Hindlimb muscle (tissue), 1 donor: ENCODE data around the gene CRACDL. TPM values are rescaled to one million over a fixed set of nuclear protein-coding genes. Genes with fewer than 3 reads are reported as not detected.
"Not testable (repeated sequence)": the region's sequence is repeated elsewhere in the genome, so short reads cannot be mapped to it uniquely, and the experiment has no call there.

Source experiments
- DNase-seq: peaks from one replicate; pipeline ENCODE4 v3.0.0-alpha.2; 2013
- polyA plus RNA-seq: library from polyadenylated mRNA; unstranded; fragments of 120-200 nt; gene quantifications from one replicate; pipeline ENCODE4 v1.2.1, GENCODE V29; 2013; ENCODE audit not compliant: insufficient read length

The CRACDL gene
- polyA plus RNA-seq, 1 donor = 2.0 TPM

DNA sequence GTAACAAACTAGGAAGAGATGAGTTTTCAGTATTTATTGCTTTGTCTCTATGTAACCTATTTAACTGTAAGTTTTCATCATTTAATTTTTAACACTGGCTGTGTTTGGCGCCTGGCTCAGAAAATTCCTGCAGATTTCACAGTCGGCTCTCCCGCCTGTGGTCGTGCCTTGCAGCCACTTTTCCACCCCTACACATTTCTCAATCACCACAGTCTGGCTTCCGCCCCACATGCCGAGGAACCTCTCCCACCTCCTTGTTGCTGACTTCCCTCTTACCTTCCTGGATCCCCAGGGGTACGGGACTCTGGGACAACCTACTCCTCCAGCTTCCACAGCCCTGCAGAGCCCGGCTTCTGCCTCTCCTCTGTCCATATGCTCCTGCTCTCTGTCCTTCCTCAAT lies 163.5 kb downstream of the CRACDL start:
- no peak for DNase-seq

DNA sequence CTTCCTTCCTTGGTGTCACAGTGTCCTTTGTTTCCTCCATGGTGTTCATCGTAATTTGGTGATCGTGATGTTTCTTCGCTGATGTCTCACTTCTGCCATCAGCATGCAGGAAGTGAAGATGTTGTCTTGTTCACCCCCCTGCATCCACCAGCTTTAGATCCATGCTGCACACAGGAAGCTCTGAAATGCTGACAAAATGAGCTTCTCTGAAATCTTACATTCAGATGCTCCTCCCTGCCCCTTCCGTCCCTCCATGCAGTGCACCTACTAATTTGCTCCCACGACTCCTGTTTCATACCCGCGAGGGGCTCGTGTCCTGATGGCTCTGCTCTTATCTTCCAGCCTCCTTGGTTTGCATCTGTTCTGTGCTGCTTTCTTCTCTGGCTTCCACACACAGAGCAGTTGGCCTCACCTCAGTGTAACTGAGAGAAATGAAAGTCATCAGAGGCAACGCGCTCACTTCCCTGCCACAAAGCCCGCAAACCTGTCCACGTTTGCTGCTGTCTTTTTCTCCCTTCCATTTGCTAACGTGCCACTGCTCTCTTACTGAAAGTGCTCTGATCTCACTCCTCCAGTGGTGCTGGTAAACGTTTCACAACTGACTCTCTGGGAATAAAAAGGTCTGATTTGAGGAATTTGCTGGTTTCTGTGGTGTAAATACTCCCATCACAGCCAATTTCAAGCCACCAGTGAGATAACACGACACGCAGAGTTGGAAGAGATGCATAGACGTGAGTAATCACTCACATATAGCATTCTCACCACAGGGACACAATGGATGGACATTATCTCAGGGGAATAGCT lies 164.1 kb downstream of the CRACDL start:
- DNase-seq = no peak

DNA sequence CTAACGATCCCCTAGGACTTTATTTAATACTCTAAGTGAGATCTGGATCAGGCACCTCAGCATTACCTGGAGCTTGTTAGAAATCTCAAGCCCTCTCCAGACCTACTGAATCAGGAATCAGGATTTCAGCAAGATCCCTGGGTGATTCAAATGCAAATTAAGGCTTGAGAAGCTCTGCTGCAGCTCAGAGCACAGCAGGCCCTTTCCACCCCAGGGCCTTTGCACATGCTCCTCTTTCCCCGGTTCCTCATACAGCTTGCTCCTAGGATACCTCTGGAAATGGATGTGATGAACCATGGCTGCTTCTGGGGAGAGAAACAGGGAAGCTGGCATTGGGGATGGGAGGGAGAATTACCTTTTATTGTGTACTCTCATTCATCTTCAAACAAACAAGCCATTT lies 164.8 kb downstream of the CRACDL start:
- no peak for DNase-seq

DNA sequence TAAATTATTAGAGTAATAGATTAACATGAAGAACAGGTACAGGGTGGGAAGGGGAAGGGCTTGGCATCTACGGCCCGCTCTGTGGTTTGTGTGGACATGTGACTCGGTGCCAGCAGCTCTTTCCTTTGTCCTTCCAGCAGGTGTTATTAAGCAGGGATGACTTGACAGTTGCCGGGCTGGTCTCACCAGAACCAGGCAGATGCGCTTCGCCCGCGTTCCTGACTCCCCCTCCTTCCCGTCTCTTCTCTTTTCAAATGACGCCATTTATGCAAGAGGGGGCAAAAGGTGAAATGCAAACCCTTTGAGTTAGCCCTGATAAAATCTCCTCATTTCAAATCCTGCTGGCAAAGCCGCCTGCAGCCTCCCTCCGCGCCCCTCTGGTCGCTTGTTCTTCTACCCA lies 166.2 kb downstream of the CRACDL start:
- no peak for DNase-seq

DNA sequence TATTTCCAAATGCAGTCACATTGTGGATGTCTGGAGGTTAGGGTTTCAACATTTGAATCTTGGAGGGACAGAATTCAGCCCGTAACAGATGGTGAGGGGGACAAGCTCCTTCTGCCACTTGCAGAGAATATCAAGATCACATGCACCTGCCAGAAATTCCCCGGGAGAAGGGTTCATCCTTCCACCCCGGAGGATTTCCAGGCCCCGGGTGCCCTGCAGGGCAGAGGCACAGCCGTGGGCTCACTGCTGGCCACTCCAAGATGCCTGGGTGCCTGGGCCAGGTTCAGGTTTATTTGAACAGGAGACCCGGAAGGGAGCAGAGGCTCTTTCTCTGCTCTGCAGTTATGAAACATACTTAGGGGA lies 166.9 kb downstream of the CRACDL start:
- DNase-seq = no peak

DNA sequence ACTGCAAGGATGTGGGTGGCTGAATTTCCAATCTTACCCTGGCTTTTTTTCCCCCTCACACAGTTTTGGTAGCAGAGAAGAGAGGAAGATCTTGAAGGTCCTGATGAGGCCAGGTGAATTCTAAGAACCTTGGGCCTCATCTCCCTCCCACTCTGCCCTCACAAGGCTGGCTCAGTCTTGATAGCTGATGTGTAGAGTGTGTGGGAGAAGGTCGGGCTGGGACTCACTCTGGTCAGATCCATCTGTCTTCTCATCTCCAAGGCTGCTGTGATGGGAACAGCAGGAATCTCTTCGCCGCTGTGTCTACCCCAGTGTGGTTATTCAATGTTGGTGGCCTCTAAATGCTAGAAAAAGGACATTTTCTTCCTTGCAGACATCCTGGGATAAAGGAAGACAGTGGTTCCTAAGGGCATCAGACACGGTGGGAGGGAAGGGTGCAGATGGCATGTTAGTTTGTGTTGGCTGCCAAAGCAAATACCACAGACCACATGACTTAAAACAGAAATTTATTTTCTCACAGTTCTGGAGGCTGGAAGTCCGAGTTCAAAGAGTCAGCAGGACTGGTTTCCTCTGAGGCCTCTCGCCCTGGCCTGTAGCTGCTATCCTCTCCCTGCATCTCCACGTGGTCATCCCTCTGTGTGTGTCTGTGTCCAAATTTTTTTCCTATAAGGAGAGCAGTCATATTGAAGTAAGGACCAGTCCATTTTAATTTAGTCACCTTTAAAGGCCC lies 167.5 kb downstream of the CRACDL start:
- no peak for DNase-seq

DNA sequence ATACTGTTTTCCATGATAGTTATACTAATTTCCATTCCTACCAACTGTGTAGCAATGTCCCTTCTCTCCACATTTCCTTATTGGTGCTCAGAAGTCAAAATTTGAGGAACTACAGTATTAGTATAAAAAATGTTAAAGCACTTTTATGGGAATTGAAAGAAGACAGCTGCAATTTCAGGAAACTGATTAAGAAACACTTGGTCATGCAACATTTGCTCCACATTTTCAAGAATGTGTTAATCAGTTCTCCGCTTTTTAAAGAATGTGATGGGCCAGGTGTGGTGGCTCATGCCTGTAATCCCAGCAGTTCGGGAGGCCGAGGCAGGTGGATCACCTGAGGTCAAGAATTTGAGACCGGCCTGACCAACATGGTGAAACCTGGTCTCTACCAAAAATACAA lies 171.5 kb downstream of the CRACDL start:
- DNase-seq = no peak

DNA sequence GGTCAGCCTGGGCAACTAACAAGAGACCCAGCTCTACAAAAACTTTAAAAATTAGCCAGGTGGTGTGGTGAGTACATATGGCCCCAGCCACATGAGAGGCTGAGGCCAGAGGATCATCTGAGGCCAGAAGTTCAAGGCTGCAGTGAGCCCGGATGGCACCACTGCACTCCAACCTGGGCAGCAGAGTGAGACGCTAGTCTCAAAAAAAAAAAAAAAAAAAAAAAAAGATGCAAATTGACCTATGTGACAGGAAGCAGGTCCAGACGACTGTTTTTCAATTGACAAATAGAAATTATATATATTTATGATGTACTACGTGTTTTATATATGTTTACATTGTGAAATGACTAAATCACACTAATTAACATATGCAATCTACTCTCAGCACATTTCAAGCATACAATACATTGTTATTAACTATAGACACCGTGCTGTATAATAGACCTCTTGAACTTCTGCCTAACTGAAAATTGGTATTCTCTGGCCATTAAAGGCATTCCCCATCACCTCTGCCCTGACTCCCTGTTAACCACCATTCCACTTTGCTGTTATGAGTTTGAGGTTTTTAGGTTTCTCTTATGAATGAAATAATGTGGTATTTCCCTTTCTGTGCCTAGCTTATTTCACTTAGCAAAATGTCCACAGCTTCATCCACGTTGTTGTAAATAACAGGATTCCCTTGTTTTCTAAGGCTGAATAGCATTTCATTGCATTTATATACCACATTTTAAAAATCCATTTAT lies 172.6 kb downstream of the CRACDL start:
- no peak for DNase-seq

DNA sequence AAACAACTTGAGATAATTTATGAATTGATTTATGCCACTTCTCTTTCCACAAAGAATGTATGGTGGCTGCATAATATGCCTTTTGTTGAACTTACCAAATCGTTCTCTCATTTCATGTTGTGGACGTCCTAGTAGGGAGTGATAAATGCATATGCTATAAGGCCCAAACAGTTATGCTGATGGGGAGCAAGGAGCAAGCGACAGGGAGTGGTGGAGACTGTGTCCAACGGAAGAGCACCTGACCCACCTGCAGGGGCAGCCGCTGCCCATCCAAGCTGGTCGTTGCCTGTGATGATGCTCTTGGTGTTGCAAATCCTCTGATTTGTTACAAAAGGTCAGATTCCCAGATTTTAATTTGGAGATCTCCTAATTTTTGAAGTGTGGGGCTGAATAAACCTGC lies 174.1 kb downstream of the CRACDL start:
- DNase-seq = no peak

DNA sequence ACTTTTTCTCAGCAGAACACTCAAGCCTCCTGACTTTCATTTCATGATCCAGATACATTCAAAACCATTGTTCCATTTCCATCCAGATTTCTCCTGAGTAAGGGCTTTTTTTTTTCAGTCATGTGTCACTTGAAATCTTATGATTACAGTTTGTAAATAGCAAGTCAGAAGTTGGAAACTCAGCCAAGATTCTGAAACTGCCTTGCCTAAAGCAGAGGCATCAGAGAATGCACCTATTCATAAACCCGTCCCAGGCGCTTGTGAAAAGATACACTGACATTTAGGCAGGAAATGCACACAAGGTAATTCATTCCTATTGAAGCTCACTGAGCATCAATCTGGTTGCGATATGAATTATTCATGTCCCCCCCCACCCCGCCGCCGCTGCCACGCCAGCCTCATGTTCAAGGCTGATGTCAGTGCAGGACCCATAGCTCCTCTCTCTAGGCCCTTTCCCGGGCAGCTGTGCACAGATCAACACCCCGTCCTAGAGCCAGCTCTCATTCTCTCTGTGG lies 174.7 kb downstream of the CRACDL start:
- no peak for DNase-seq

DNA sequence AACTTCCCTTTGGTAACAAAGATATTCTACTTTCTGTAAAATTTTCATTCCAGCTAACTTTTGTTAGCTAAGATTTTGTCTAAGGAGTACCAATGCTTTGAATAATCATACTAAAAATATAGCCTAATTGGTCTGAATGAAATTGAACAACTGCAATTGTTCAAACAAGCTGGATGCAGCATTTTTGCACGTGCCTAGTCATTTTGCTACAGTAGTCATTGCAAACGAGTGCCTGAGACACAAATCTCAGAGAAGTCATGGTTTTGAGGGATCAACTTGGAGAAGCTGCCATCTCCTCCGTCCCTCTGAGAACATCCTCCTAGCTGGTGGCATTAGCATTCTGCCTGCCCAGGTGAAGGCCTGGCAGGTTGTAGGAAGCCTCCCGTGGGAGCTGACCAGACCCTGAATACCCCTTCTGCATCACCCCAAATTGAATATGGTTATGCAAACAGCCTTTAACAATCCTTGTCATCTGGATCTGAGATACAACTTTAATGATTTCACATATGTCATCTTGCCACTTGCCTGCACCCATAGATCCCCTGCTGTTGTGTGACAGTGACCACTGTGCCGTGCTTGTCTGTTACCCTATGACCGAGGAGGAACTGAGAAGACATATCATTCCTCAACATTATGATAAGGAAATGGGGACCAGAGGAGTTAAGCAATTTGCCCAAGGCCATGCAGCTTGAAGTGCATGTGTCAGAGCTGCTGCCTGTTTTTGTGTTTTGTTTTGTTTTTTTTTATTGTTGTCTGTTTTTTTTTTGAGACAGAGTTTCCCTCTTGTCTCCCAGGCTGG lies 176.0 kb downstream of the CRACDL start:
- no peak for DNase-seq

DNA sequence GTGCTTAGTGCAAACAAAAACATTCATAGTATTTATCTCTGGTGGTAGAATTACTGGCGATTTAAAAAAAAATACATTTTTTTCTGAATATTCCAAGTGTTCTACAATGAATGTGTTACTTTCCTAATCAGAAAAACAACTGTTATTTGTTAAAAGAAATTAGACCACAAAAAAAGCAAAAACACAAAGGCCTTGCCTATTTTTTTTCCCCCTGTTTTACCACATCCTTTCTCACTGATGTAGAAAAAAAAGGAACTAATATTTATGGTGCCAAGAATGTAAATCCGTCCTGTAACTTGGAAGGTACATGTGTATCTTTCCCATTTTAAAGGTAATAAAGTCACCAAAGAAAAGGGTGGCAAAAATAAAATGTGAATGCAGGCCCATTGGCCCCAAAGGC lies 176.7 kb downstream of the CRACDL start:
- DNase-seq = no peak

DNA sequence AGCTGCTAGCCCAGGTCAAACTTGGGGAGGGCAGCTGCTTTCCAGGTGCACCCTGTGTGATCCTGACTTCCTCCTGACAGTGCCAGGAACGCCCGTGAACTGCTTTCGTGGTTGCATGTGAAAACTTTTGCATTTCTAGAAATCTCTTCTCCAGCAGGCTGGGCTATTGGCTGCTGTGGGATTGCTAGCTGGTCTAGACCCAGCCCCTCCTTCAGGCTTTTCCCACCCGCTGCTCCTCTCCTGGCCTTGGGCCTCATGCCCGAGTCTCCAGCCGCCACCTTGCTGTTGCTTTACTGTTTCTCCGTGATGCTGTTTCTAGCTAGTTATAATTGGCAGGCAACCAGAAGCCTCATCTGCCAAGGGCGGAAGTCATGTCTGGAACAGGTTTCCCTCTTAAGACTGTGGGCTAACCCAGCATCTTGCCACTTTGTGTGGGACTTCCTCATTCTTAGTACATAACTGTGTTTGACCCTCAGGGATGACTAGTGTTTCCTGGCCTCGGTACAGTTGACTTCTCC lies 178.1 kb downstream of the CRACDL start:
- DNase-seq = peak; percentile 82

DNA sequence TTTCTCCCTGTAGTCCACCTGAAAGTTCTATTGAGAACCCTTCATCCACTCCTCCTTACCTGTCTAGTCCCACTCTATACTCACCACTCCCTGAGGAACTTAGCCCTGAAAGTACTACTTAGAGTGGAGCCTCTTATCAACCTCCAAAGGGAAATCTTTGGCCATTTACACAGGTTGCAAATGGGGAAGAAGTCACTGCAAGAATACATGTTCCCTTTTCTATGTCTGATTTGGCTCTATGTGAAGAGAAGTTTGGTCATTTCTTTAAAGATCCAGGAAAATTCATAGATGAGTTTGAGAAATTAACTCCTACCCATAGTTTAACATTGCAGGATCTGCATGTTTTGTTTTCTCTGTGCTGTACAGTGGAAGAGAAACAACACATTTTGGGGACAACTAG lies 182.2 kb downstream of the CRACDL start:
- DNase-seq = no peak

DNA sequence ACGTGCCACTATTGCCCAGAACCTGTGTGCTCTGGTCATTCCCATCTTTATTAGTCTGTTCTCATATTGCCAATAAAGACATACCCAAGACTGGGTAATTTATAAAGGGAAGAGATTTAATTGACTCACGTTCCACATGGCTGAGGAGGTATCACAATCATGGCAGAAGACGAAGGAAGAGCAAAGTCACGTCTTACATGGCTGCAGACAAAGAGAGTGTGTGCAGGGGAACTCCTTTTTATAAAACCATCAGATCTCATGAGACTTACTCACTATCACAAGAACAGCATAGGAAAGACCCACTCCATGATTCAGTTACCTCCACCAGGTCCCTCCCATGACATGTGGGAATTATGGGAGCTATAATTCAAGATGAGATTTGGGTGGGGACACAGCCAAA lies 183.3 kb downstream of the CRACDL start:
- DNase-seq = not testable (repeated sequence)

DNA sequence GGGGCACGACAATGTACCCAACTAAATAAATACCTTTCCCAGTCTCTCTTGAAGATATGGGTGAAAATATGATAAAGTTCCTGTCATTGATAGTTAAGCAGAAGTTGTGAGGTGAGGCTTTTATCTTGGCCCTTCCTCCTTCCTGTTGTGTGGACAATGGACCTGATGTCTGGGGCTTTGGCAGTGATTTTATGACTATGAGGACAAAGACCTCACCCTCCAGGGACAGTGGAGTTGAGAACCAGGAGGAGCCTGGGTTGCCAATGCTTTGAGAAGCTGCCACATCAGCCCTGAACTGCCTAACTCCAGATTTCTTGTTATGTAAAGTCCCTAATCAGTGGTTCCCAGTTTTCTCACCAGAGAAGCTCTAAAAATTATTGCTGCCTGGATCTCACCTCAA lies 184.3 kb downstream of the CRACDL start:
- no peak for DNase-seq

DNA sequence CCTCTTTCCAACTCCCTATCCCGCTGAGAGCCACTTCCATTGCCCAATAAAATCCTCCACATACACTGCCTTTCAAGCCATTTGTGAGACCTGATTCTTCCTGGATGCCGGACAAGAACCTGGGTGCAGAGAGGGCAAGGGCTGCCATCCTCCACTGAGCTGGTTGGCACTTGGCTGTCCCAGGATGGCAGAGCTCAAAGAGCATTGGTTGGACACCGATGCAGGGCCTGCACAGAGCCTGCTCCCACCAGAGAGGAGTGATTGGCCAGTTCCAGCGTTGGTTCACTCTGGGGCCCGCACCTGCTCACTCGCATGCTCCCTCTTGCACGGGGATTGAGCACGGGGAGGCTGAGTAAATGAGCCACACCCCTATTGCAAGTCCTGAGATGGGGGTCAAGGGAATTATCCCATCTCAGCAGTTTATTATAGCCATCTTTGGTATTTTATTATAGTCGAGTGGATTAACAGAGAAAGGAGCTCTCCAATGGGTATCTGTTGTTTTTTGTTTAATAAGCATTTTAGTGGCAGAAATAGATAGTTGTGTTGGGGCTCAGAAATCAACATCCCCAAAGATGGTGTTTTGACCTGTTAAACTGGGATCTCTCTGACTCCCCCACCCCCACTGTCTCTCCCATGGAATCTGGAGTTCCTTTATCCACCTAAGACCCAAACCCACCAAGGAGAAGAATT lies 185.3 kb downstream of the CRACDL start:
- DNase-seq = no peak

DNA sequence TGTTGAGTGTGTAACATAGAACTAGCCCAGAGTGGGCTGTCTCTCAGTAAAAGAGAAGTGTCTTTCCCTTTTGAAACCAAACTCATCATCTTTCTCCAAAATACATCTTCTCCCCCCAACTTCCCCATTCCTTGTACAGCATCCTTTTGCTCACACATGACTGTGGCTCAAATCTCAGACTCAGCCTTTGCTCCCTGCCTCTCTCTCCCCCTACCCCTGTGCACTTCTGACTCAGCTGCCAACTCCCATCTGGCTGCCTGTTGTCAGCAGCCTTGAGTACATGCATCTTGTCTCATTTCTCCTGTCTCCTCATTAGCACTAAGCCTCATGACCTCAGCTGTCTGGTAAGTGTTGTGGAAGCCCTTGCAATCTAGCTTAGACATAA lies 187.0 kb downstream of the CRACDL start:
- no peak for DNase-seq

DNA sequence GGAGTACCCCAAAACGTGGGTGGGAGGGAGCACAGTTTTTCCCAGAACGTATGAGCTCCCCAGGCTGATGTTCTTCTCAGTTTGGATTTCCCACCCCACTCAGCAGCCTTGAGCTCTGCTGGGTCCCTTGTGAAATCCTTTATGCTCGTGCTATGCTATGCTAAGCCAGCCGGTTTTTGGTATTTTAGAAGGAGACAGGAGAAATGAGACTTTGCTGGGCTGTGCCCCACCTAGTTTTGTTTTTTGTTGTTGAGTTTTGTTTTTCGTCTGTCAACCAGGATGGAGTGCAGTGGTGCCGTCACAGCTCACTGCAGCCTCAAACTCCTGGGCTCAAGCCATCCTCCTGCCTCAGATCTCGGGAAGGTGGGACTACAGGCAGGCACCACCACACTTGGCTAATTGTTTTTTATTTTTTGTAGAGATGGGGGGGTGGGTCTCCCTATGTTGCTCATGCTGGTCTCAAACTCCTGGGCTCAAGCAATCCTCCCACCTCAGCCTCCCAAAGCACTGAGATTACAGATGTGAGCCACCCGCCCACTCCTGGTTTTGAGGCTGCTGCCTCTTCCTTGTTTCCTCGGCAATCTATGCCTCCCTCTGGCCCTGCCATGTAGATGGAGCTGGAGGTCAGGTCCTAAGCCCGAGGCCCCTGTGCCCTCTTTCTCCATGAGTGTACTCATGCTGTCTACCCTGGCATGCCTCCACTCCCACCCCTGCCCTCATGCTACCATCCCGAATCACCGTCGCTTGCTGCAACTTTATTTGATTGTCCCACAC lies 187.5 kb downstream of the CRACDL start:
- DNase-seq = no peak

DNA sequence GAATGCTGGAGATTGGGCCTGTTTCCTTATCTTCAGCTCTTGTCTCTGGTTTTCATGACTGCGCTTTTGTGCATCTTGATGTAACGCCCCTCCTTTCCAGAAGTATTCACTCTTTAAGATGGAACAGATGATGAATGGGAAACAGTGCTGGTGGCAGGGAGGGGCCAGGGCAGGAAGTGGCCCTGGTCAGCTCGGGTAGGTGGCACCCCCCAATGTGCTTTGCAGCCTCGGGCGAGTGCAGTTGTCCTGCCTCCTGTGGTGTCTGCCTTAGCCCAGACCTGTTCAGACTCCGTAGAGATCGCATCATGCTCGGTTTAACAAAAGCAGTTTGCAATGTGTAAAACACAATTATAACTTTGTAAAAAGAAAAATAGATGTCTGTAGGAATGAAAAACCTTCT lies 188.1 kb downstream of the CRACDL start:
- no peak for DNase-seq

DNA sequence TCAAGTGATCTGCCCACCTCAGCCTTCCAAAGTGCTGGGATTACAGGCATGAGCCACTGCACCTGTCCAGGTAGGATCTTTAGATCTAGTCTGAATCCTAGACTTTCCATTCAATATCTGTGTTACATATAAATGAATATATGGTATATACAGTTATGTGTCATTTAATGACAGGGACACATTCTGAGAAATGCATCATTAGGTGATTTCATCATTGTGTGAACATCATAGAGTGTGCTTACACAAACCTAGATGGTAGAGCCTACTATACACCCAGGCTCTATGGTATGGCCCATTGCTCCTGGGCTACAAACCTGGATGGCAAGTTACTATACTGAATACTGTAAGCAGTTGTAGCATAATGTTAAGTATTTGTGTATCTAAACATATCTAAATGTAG lies 189.6 kb downstream of the CRACDL start:
- no peak for DNase-seq
